T1000 (cell line): ENCODE results near the gene RPLP2.

ENCODE experiments used
- DNase-seq: peaks from one replicate; lab custom pipeline; 2025; ENCODE audit warnings: mixed read lengths; lab: John Stamatoyannopoulos, UW

RPLP2 gene

DNA sequence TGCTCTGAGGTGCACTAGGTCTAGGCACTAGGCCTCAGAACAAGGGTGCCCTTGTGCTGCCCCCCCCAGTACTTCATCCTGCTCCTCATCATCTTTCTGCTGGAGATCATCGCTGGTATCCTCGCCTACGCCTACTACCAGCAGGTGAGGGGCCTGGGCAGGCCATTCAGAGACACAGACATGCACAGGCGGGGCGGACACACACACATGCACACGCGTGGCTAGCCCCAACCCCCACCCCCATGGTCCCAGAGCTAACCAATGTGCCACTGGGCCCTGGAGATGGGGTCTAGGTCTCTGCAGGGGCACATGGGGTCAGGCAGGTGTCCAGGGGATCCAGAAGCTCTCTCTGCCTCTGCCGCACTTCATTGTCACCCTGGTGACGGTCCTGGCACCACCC is 26.9 kb downstream of the RPLP2 start:
- DNase-seq, result no peak

DNA sequence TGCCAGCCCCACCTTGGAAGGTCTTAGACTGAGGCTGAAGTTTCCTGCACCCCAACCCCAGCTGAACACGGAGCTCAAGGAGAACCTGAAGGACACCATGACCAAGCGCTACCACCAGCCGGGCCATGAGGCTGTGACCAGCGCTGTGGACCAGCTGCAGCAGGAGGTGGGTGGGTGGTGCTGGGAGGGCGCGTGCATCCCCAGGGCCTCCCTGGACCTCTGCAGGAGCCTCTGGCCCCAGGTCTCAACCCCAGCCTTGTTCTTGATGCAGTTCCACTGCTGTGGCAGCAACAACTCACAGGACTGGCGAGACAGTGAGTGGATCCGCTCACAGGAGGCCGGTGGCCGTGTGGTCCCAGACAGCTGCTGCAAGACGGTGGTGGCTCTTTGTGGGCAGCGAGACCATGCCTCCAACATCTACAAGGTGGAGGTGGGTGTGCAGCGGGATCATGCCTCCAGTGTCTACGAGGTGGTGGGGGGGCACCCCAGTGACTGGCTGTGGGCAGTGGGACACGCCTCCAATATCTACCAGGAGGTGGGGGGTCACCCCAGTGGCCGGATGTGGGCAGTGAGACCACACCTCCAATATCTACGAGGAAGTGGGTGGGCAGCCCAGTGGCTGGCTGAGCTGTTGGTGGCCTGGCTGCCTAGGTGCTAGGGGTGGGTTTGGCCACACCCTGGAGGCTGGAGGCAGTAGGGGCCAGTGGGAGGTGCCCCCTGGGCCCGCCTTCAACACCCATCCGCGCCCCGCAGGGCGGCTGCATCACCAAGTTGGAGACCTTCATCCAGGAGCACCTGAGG is 27.6 kb downstream of the RPLP2 start:
- no peak for DNase-seq

DNA sequence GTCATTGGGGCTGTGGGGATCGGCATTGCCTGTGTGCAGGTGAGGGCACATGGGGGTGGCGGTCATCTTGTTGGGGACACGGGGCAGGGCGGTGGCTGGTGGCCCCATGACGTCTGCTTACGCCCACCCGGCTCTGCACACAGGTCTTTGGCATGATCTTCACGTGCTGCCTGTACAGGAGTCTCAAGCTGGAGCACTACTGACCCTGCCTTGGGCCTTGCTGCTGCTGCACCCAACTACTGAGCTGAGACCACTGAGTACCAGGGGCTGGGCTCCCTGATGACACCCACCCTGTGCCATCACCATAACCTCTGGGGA is 28.2 kb downstream of the RPLP2 start:
- no peak for DNase-seq

DNA sequence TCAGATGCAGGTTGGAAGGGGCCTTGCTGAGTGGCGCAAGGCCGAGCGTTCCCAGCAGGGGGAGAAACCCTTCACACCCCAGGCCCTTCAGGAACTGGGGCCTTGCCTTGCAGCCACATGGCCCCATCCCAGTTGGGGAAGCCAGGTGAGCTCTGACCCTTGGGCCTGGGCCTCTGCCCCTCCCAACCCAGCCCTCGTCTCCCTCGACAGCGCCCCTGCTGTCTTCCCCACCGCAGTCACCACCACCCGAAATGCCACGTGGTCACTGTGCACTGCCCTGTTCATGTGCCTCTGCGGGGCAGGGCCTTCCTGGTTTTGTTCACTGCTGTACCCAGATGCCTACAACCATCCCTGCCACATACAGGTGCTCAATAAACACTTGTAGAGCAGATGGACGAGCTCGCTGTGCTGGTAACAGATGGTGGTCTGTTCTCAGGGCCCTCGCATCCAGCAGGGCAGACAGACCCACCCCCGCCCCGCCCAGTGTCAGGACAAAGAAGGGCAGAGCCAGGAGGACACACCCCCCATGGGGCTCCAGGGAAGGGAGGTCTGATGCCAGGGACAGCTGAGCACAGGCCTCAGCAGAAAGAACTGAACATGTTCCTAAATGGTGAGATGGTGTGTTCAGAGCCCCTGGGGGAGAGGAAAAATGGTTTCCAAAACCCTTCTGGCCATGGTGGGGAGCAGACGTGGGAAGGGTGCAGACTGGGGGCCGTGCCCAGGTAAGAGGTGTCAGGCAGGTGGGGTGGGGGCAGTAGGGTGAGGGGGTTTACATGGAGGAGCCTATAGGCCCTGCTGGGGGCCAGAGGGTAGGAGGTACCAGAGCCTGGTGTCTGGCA is 28.9 kb downstream of the RPLP2 start:
- no peak for DNase-seq

DNA sequence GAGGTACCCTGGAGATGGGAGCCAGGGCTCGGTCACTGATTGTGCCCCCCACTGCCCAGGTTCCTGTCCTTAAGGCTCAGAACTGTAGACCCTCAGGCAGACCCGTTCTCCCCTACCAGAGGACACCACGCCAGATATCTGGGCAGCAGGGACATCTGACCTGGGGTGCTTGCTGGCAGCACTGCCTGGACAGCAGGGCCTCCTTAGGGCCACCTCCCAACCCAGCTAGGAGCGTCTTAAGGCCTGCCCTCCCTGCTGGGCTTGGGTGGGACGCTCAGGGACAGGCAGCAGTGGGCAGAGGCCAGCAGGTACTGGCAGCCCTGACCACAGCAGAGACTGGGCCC is 29.5 kb downstream of the RPLP2 start:
- no peak for DNase-seq

DNA sequence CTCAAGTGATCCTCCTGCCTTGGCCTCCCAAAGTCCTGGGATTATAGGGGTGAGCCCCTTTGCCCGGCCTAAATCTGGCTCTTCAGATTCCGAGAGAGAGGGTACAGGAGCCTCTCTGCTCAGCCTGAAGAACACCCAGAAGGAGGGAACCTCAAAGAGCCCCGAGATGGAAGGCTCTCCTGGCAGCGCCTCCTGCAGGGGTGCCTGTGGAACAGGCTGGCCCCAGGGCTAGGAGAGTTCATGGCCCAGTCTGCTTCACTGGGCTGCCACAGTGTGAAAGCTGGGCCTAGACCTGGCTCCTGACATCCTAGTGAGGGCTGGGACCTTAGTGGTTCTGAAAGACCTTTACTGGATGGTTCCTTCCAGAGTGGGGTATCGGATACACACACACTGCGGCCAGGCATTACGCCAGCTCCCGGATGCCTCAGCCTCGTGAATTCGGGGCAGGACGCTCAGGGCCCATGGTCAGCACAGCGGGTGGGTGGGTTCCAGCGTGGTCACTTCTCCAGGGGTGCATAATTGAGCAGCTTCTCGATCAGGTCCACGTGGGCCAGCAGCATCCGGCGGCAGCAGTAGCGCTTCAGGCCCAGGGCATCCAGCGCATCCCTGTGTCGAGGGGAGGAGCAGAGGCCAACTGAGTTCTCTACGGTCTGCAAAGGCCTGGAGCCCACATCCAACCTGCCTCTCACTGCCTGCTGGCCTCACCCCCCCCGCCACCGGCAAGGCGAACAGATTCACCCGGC is 30.3 kb downstream of the RPLP2 start:
- DNase-seq, result no peak

DNA sequence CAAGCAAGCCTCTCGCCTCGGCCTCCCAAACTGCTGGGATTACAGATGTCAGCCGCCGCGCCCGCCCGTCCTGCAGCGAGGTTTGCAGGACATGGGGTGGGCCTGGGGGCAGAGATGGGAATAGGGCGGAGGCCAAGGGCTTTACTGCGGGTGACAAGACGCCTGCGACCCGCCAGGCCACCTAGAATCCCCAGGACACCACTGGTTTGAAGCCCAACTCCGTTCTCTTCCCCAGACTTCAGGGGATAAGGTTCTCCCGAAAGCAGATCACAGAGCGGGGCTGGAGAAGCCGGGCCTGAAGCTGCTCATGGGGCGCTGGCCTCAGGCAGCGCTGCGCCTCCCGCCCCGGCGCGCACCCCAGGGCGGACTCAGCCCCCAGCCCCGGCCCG is 32.2 kb downstream of the RPLP2 start:
- no peak for DNase-seq

DNA sequence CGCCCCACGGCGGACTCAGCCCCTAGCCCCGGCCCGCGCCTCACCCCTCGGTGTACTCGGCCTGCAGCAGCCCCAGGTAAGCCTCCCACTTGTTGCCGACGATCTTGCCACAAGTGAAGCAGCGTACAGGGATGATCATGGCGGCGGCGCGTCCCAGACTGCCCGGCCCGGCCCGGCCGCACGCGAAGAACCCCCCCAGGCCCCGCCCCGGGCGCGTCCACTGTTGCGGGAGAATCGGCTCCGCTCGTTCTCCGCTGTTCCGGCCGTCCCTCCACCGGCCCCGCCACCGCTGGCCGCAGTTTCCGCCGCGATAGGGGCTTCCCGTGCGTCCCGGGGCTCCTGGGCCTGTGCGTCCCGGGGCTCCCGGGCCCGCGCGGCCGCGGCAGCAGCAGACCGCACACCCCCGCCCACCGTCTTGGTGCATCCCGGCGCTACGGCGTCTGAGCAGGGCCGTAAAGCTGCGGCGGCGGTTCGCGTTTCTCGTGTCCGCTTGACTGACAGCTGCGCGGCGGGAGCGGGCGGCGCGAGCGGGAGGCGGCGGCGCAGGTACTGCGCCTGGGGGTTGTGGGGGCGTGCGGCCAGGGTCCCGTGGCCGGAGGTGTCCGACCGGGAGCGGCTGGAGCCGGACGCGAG is 32.7 kb downstream of the RPLP2 start, which contains the start of the genes POLR2L and TSPAN4:
Gene POLR2L, minus strand, starts transcription at position 160 of the 633 bp plus-strand sequence. Its CDS starts 21 bp downstream, at position 139.
Gene TSPAN4, plus strand, starts transcription at position 483 of the 633 bp plus-strand sequence. CDS start 7,453 bp downstream, outside the sequence.
- DNase-seq, result peak; percentile 79

DNA sequence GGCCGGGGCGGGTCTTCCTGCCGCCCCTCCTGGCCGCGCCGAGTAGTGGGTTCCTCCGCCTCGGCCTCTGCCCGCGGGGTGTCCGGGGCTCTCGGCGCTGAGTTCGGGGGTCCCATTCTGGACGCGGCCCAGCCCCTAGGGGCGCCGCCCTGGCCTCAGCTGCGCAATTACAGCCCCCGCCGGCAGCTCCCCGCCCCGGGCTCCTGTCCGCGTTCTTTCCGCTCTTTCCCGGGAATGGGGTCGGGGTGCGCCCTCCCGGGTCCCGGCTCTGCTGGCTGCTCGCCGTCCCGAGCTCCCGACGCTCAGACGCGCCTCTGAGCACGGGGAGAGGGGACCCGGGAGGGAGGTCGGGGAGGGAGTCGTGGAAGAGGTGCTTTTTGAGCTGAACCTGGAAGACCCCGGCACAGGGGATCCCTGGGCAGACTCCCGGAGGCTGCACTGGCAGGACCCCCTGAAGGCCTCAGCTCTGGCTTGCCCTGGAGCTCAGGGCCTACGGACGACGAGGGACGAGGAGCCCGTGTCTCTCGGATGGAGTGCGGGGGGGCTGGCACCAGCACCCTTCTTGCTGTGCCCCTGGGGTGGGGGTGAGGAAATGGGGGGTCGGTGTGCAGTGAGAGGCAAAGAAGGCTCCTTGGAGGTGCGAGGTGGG is 33.4 kb downstream of the RPLP2 start:
- DNase-seq, result no peak

DNA sequence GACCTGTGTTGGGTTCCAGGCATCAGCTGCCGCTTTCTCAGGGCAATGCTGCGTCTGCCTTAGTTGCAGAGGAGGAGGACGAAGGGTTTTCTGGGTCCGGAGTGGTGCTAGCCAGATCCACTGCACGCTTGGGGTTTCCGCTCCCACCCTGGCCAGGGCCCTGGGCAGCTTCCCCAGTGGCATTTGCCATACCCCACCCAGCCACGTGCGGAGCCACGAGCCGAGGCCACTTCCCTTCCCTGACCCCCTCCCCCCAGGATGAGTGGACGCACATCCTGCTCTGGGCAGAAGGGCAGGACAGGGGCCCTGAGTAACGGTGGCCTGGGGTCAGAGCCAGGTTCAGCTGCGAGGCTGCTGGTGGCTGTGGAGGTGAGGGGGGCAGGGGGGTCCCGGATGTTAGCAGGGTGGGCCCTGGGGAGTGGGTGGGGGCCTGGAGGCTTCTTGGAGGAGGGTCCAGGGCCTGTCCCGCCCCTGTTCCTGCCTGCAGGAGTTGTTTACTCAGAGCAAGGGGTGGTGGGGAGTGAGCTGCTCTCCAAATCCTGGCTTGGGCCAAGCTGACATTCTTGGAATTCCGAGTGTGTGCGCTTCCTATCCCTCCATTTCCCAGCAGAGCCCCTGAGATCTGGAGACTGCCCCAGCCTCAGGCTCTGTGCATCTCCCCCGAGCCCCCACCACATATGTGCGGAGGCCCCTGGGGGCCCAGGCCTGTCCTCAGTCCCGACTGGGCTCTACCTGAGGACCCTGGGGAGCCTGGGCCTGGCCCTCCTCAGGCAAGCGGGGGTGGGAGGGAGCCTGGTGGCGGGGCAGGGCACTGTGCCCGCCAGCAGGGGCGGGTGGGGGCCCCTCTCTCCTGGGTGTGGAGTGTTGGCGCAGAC is 34.3 kb downstream of the RPLP2 start:
- peak; percentile 84 for DNase-seq

DNA sequence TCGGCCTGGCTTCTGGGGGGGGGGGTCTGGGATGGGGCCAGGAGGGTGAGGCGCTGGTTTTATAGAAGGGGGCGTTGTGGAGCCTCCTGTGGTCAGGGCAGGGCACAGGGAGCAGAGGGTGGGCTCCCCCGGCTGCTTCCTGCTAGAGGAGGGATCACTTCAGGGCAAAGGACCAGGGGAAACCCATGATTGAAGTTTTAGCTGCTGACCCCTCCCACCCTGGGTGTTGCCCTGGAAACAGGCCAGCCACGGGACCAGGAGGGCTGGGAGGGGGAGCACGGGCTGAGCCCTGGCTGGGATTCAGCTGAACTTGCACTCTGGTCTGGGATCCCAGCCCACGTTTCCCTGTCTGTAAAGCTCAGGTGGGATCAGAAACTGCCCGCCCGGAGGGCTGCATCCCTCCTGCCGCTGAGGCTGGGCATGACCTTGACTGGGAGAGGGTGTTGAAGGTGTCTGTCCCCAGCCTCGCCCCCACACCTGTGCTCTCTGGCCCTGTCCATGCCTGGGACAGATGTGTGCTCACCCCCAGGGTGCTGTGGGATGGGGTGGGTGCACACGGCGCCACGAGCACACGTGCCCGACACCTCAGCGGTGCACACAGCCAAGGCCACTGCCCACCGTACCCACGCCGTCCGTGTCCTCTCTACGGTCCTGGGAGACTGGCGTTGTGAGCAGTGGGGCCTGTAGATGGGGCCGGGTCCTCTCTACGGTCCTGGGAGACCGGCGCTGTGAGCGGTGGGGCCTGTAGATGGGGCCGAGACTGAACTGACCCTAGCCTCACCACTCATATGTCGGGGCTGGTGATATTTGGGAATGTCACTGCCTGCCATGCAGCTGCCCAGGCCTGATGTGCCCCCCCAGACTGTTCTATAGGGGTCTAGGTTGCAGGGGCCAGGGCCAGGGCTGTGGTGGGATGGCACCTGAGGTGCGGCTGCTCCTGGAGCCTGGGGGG is 35.2 kb downstream of the RPLP2 start:
- DNase-seq, result peak; percentile 84

DNA sequence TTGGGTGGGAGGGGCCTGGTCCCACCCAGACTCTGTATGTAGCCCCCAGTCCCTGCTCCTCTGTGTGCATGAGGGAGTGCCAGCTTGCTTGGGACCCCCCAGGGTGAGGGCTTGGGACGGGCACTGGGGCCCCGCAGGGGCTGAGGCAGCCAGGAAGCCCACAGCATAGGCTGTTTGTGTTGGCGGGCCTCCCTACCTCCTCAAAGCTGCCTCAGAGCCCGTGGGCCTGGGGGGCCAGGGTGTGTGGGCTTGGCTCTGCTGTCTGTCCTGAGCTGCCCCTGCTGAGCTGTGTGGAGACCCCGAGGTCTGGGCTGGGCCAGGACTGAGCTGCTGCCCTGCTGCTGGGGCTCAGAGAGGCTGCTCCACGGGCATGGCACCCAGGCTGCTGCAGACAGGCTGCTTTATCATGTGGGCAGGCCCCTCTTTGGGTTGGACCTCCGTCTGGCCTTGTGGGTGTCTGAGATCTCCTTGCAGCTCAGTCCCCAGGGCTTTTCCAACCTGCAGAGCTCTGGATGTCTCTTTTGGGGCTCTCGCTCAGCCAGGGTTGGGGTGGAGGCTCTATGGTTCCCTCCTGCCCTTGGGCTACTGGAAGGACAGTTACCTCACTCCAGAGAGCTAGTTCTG is 36.2 kb downstream of the RPLP2 start:
- DNase-seq, result peak; percentile 22

DNA sequence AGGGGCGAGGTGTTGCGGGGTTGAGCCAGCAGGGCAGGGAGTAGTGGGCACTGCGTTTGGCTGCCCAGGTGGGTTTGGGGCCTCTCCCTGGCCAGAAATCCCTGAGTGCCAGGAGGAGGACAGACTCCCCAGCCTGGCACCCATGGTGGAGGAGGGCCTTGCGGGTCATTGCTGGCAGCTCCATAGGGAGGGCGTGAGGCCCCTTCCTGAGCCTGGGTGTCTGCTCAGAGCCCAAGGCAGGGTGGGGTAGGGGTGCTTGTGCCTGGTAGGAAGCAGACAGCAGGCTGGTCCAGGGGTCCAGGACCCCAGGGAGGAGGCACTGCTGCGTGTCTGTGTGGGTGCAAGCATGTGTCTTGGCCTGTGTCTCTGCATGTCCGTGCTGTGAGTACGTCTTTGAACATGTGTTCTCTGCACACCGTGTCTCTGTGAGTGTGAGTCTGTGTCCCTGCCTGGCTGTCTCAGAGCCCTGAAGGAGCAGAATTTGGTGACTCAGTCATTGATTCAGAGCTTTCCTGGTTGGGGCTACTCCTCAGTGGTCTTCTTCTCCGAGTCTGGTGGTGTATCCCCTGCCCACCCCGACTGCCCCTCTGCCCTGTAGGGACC is 36.8 kb downstream of the RPLP2 start:
- DNase-seq, result no peak

DNA sequence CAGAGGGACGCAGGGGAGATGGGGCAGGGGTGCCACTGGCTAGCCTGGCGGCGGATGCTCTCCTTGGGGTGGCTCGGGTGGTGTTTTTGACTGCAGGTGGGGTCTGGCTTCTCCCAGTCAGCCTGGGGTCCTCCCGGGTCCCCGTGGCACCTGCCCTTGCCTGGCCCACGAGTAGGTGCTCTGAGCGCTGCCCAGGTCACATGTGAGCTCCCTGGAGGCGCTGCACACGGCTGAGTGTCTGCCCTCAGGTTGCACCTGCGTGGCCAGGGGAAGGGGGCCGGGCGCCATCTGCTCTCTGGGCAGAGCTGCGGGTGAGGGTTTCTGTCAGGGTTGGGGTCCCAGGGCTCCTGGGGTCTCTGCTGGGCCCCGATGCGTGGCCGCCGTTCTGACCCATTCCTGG is 38.1 kb downstream of the RPLP2 start:
- no peak for DNase-seq

DNA sequence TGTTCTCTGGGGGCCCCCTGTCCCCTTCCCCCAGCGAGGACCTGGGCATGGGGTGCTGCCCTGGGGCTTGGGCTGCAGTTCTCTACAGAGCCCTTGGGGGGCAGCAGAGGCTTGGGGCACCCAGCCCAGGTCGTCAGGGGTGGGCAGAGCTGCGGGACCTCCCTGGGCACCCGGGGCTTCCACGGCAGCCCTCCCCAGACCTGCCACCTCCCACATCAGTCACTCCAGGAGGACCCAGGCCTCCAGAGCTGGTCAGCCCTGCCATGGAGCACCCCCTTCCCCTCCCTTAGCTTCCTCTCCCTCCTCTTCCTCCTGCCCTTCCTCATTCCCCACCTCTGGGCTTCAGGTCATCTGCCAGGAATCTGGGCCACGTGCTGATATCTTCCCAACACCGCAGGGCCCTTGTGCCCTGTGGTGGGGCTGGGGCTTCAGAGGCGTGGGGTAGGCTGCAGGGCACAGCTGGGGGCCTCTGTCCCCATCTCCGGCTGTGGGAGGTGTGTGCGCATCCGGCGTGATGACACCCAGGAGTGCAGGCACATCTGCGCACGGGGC is 38.7 kb downstream of the RPLP2 start:
- DNase-seq, result peak; percentile 29

DNA sequence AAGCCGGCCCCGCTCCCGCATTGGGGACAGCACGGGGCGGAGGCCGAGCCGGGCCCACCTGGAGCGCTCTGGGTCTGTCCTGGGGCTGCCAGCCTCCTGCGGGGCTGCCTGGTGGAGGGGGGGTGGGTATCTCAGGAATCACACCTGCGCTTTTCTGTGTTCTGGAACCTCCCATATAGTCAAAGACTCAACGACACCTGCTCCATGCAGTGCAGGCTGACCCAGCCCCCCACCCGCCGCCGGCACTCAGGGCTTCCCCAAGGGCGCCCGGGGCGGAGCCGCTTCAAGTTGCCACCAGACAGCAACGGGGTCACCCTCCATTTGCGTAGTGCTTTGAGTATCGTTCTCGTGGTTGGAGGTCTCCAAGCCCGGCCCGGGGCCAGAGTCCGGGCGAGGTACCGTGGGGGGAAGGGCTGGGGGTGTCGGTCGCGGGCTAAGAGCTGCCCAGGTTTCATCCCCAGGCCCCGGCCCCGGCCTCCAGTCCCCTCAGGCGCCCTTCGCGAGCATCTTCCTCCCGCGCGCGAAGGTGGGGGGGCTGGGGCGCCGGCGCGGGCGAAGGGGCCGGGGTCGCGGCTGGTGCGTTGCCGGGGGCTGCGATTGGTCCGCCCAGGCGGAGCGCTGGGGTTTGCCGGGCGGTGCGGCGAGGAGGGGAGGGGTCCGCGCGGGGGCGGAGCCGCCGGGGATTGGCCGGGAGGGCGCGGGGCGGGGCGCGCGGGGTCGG is 39.5 kb downstream of the RPLP2 start:
- no peak for DNase-seq

DNA sequence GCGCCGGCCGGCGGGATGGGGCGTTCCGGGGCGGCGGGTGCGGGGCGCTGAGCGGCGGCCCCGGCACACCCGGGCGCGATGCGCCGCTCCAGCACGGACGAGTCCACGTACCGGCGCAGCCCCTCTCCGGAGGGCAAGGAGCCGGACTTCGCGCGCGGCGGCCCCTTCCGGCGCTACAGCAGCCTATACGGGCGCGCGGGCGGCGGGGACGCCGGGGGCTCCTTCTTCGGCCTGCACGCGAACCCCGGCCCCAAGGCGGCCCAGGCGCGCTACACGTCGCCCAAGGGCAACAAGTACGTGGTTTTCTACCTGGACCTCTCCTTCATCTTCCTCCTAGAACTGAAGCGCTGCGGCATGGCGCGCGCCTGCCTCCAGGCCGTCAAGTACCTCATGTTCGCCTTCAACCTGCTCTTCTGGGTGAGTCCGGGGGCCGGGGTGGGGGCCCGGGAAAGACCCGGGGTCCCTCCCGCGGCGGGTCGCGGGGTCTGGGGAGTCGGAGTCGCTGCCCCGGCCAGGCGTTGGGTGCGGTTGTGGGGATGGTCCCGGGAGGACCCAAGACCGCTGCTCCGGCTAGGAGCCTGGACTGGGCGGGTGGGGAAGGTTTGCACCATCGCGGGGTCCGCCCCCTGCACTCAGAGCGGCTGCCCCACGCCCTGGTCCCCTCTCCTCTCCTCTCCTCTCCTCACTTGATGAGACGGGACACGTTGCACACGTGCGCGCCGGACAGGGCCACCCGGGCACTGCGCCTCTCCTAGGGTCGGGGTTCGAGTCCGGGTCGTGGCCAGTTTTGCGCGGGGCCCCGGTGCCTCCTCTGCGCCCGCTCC is 40.4 kb downstream of the RPLP2 start:
- DNase-seq, result no peak
